HG03565 (cell line): ENCODE results near the gene SUPT16H.
"Not testable (repeated sequence)": the region's sequence is repeated elsewhere in the genome, so short reads cannot be mapped to it uniquely, and the experiment has no call there.

Source experiments
- ATAC-seq: cut with Tn5 transposase; IDR thresholded peaks from one replicate; pipeline ENCODE4 v1.9.1; 2021; ENCODE audit warnings: mild to moderate bottlenecking, moderate library complexity; ENCODE audit not compliant: unreplicated experiment

SUPT16H gene

GRCh38 chr14:21307637-21308036 lies 76.2 kb downstream of the SUPT16H start:
- no peak for ATAC-seq

- ATAC-seq, result not testable (repeated sequence)
Measured at GRCh38 chr14:21302836-21303140, 81.0 kb downstream of the SUPT16H start.

GRCh38 chr14:21302013-21302835 lies 81.6 kb downstream of the SUPT16H start:
- no peak for ATAC-seq
